ENCODE data around the gene CDYL2.

- TF ChIP-seq, protein P1, sequence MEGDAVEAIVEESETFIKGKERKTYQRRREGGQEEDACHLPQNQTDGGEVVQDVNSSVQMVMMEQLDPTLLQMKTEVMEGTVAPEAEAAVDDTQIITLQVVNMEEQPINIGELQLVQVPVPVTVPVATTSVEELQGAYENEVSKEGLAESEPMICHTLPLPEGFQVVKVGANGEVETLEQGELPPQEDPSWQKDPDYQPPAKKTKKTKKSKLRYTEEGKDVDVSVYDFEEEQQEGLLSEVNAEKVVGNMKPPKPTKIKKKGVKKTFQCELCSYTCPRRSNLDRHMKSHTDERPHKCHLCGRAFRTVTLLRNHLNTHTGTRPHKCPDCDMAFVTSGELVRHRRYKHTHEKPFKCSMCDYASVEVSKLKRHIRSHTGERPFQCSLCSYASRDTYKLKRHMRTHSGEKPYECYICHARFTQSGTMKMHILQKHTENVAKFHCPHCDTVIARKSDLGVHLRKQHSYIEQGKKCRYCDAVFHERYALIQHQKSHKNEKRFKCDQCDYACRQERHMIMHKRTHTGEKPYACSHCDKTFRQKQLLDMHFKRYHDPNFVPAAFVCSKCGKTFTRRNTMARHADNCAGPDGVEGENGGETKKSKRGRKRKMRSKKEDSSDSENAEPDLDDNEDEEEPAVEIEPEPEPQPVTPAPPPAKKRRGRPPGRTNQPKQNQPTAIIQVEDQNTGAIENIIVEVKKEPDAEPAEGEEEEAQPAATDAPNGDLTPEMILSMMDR (IDR thresholded peaks at IDR 0.05; ENCODE audit: poor library complexity, severe bottlenecking) = no peak
- TF ChIP-seq MXI1 (conservative IDR thresholded peaks at IDR 0.05; ENCODE audit: poor library complexity, severe bottlenecking) (no peak), RAD21 (conservative IDR thresholded peaks at IDR 0.05) (no peak), EZH2 (IDR thresholded peaks at IDR 0.05; ENCODE audit: borderline replicate concordance, insufficient read depth, low read length, poor library complexity, severe bottlenecking) (no peak), EP300 (conservative IDR thresholded peaks at IDR 0.05; ENCODE audit: poor library complexity, severe bottlenecking) (no peak)
Measured at GRCh38 chr16:80655751-80656150, 148.6 kb downstream of the CDYL2 start.
